ENCODE results near the gene IRX2.

- no peak for TF ChIP-seq CTCF (IDR thresholded peaks at IDR 0.05)
- TF ChIP-seq POLR2A (IDR thresholded peaks at IDR 0.05), result no peak
Measured at GRCh38 chr5:2740051-2740875, 11.2 kb downstream of the IRX2 start.
